ENCODE measurements around the gene PDCD6IP.
"Not testable (repeated sequence)": the region's sequence is repeated elsewhere in the genome, so short reads cannot be mapped to it uniquely, and the experiment has no call there.

The PDCD6IP gene

GRCh38 chr3:33795856-33796536, 2.4 kb upstream of the PDCD6IP start:
- DNase-seq = no peak

- DNase-seq = no peak
These were observed 365 bp upstream of the PDCD6IP start for GRCh38 chr3:33798113-33798417.

- DNase-seq = no peak
These were observed 747 bp downstream of the PDCD6IP start for GRCh38 chr3:33799202-33799551.

- no peak for DNase-seq
These were observed 4.8 kb downstream of the PDCD6IP start for GRCh38 chr3:33803252-33803651.

GRCh38 chr3:33803894-33804526, 5.6 kb downstream of the PDCD6IP start:
- DNase-seq = no peak

GRCh38 chr3:33807191-33807590, 8.8 kb downstream of the PDCD6IP start:
- no peak for DNase-seq

- DNase-seq = no peak
These were observed 10.1 kb downstream of the PDCD6IP start for GRCh38 chr3:33808559-33808958.

- no peak for DNase-seq
These were observed 12.1 kb downstream of the PDCD6IP start for GRCh38 chr3:33810545-33810944.

- DNase-seq = no peak
These were observed 23.6 kb downstream of the PDCD6IP start for GRCh38 chr3:33821989-33822388.

- DNase-seq = no peak
These were observed 25.4 kb downstream of the PDCD6IP start for GRCh38 chr3:33823821-33824220.

- DNase-seq = no peak
These were observed 26.7 kb downstream of the PDCD6IP start for GRCh38 chr3:33825111-33825510.

GRCh38 chr3:33826206-33826605, 27.8 kb downstream of the PDCD6IP start:
- no peak for DNase-seq

- DNase-seq = no peak
These were observed 28.3 kb downstream of the PDCD6IP start for GRCh38 chr3:33826688-33827087.

GRCh38 chr3:33829720-33830119, 31.3 kb downstream of the PDCD6IP start:
- DNase-seq = no peak

- DNase-seq = no peak
These were observed 32.6 kb downstream of the PDCD6IP start for GRCh38 chr3:33831053-33831452.

- DNase-seq = no peak
These were observed 35.1 kb downstream of the PDCD6IP start for GRCh38 chr3:33833408-33834095.

- no peak for DNase-seq
These were observed 35.6 kb downstream of the PDCD6IP start for GRCh38 chr3:33834096-33834453.

- DNase-seq = not testable (repeated sequence)
These were observed 38.8 kb downstream of the PDCD6IP start for GRCh38 chr3:33837182-33837581.

- DNase-seq = no peak
These were observed 40.9 kb downstream of the PDCD6IP start for GRCh38 chr3:33839283-33839682.

GRCh38 chr3:33840179-33840578, 41.7 kb downstream of the PDCD6IP start:
- no peak for DNase-seq

- peak; percentile 1 for DNase-seq
These were observed 50.4 kb downstream of the PDCD6IP start for GRCh38 chr3:33848624-33849347.

- DNase-seq = not testable (repeated sequence)
These were observed 52.2 kb downstream of the PDCD6IP start for GRCh38 chr3:33850599-33850998.

- DNase-seq = not testable (repeated sequence)
These were observed 57.0 kb downstream of the PDCD6IP start for GRCh38 chr3:33855407-33855806.

All from activated CD4-positive, alpha-beta T cell treated with anti-CD3 and anti-CD28 coated beads, Interleukin-2, amount 50 U/mL, for 1 hour (primary cell).